ENCODE measurements around the gene ABCB9. TPM values are rescaled to one million over a fixed set of nuclear protein-coding genes. Genes with fewer than 3 reads are reported as not detected.
"Not testable (repeated sequence)": the region's sequence is repeated elsewhere in the genome, so short reads cannot be mapped to it uniquely, and the experiment has no call there.

ABCB9 gene
- total RNA-seq, 1 donor from 2014 or later: 8.8 TPM

DNA sequence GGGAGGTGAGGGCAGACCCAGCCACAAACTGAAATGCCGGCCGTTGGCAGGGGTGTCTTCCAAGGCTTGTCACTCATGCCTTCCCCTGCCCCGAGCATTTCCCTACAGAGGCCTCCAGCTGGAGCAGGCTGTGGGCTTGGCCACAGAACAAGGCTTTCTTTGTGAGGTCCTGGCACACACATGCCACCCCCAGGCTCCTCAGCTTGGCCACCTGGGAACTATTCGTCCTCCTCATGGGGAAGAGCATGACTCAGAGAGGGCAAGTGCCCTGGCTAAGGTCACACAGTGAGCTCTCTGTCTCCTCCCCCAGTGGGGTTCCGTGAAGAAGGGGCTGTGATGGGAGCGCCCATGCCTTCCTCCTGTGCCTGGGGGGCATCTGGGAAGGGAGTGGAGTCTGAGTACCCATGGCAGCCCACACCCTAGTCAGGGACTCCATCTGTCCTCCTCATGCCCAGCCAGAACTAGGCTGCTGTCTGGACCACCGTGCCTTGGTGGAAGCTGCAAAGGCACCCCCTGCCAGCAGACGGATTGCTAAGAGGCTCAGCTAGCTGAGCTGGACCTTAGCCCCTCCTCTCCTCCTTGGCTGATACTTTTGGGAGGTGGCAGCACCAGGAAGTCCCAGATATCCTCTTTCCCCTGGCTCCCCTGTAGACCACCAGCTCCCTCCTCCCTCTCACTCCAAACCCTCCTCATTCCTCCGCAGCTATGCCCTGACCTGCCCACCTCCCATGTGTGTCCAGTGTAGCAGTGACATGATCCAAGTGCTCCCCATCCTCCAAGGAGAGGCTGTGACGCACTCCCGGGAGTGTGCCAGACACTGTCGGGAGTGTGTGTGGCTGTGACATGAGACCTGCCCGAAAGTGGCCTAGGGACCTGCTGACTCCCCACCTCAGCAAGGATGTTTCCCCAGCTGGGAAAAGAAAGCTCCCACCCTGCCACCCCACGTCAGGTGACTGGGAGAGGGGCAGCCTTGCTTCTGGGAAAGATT is 21.4 kb downstream of the ABCB9 start:
- Mint-ChIP-seq H3K27me3 (ENCODE audit: unreplicated experiment) (peaks cover 2% of the 10 kb centered on the region), H3K36me3 (ENCODE audit: unreplicated experiment) (no peaks in the 10 kb centered on the region), H3K4me3 (ENCODE audit: unreplicated experiment) (no peak overlapping the region), H3K9me3 (ENCODE audit: unreplicated experiment) (peaks cover 1% of the 10 kb centered on the region), H3K4me1 (ENCODE audit: low read depth, unreplicated experiment) (no peaks in the 10 kb centered on the region), H3K27ac (ENCODE audit: unreplicated experiment) (no peak overlapping the region)
- DNase-seq: no peak
- TF ChIP-seq, protein P1, sequence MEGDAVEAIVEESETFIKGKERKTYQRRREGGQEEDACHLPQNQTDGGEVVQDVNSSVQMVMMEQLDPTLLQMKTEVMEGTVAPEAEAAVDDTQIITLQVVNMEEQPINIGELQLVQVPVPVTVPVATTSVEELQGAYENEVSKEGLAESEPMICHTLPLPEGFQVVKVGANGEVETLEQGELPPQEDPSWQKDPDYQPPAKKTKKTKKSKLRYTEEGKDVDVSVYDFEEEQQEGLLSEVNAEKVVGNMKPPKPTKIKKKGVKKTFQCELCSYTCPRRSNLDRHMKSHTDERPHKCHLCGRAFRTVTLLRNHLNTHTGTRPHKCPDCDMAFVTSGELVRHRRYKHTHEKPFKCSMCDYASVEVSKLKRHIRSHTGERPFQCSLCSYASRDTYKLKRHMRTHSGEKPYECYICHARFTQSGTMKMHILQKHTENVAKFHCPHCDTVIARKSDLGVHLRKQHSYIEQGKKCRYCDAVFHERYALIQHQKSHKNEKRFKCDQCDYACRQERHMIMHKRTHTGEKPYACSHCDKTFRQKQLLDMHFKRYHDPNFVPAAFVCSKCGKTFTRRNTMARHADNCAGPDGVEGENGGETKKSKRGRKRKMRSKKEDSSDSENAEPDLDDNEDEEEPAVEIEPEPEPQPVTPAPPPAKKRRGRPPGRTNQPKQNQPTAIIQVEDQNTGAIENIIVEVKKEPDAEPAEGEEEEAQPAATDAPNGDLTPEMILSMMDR (IDR thresholded peaks at IDR 0.05; ENCODE audit: partially characterized antibody, unreplicated experiment): no peak

DNA sequence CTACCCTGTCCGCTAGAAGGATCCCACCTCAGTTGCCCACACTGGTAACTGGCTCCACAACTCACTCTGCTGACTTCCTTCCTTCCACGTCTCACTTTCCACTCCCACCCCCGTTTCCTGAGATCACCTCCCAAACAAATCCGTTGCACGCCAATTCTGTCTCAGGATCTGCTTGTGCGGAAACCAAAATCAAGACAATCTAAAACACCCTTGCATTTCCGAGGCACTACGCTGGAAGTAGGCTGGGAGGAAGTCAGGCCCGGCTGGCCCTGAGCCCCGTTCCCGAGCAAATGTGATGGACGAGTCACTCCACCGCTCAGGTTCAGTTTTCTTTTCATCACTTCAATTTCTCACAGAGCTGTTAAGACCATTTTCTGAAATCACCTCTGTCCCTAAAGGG is 23.1 kb downstream of the ABCB9 start:
- Mint-ChIP-seq H3K27me3 (ENCODE audit: unreplicated experiment) (peaks cover 4% of the 10 kb centered on the region), H3K27ac (ENCODE audit: unreplicated experiment) (no peak overlapping the region), H3K4me3 (ENCODE audit: unreplicated experiment) (no peak overlapping the region), H3K9me3 (ENCODE audit: unreplicated experiment) (peaks cover 4% of the 10 kb centered on the region), H3K4me1 (ENCODE audit: low read depth, unreplicated experiment) (no peaks in the 10 kb centered on the region), H3K36me3 (ENCODE audit: unreplicated experiment) (no peaks in the 10 kb centered on the region)
- no peak for DNase-seq
- TF ChIP-seq, protein P1 (IDR thresholded peaks at IDR 0.05; ENCODE audit: partially characterized antibody, unreplicated experiment): no peak

DNA sequence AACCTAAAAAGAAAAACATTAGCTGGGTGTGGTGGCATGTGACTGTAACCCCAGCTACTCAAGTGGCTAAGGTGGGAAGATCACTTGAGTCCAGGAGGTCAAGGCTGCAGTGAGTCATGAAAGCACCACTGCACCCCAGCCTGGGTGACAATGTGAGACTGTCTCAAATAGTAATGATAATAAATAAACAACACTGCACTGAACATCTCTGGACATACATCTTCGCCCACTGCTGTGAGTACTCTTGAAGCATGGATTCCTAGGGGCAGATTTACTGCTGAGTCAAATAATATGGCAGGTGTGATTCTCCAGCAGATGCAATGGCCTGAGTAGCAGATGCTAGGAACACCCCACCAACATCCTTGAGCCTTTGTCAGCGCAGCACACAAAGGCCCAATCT is 23.6 kb downstream of the ABCB9 start:
- Mint-ChIP-seq H3K27me3 (ENCODE audit: unreplicated experiment) (peaks cover 4% of the 10 kb centered on the region), H3K9me3 (ENCODE audit: unreplicated experiment) (peaks cover 4% of the 10 kb centered on the region), H3K27ac (ENCODE audit: unreplicated experiment) (no peak overlapping the region), H3K4me3 (ENCODE audit: unreplicated experiment) (no peak overlapping the region), H3K36me3 (ENCODE audit: unreplicated experiment) (no peaks in the 10 kb centered on the region), H3K4me1 (ENCODE audit: low read depth, unreplicated experiment) (no peaks in the 10 kb centered on the region)
- TF ChIP-seq, protein P1 (IDR thresholded peaks at IDR 0.05; ENCODE audit: partially characterized antibody, unreplicated experiment): no peak
- DNase-seq: no peak

DNA sequence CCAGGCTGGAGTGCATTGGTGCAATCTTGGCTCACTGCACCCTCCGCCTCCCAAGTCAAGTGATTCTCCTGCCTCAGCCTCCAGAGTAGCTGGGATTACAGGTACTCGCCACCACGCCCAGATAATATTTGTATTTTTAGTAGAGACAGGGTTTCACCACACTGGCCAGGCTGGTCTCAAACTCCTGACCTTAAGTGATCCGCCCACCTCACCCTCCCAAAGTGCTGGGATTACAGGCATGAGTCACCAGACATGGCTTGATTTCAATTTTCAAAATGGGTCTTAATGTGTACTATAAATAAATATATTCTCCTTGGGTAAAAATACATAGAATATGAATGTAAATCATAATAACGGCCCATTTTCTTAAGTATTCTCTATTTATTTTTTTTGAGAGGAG is 24.9 kb downstream of the ABCB9 start:
- not testable (repeated sequence) for H3K4me3 Mint-ChIP-seq (ENCODE audit: unreplicated experiment); DNase-seq; H3K36me3 Mint-ChIP-seq (ENCODE audit: unreplicated experiment); H3K4me1 Mint-ChIP-seq (ENCODE audit: low read depth, unreplicated experiment); H3K9me3 Mint-ChIP-seq (ENCODE audit: unreplicated experiment); H3K27ac Mint-ChIP-seq (ENCODE audit: unreplicated experiment); H3K27me3 Mint-ChIP-seq (ENCODE audit: unreplicated experiment)

DNA sequence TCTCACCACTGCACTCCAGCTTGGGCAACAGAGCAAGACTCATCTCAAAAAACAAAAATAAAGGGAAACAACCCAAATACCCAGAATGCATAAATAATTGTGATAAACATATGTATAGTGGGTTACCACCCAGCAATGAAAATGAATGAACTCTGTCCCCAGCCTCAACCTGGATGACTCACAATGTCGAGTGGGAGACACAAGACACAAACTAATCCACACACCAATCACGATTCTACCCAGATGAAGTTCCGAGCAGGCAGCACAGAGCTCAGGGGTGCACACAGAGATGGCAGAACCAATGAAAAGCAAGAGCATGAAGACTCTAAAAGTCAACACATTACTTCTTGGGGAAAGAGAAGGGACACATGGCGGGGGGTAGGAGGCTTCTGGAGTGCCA is 27.1 kb downstream of the ABCB9 start:
- TF ChIP-seq, protein P1 (IDR thresholded peaks at IDR 0.05; ENCODE audit: partially characterized antibody, unreplicated experiment): no peak
- no peak overlapping the region for H3K4me3 Mint-ChIP-seq (ENCODE audit: unreplicated experiment)
- no peak overlapping the region for H3K27ac Mint-ChIP-seq (ENCODE audit: unreplicated experiment)
- DNase-seq: no peak
- H3K36me3 Mint-ChIP-seq (ENCODE audit: unreplicated experiment): no peaks in the 10 kb centered on the region
- peaks cover 2% of the 10 kb centered on the region for H3K9me3 Mint-ChIP-seq (ENCODE audit: unreplicated experiment)
- H3K27me3 Mint-ChIP-seq (ENCODE audit: unreplicated experiment): peaks cover 4% of the 10 kb centered on the region
- no peaks in the 10 kb centered on the region for H3K4me1 Mint-ChIP-seq (ENCODE audit: low read depth, unreplicated experiment)

Data from glutamatergic neuron (in vitro differentiated cells).